Inferior parietal cortex (tissue), 1 donor: Measurements from ENCODE around the gene GMDS.
"Not testable (repeated sequence)": the region's sequence is repeated elsewhere in the genome, so short reads cannot be mapped to it uniquely, and the experiment has no call there.

Source experiments
- DNase-seq: peaks from one replicate; pipeline ENCODE4 v3.0.0-alpha.2; 2016; ENCODE audit errors: extremely low spot score

GMDS gene

GRCh38 chr6:1686117-1687098 lies 559.0 kb downstream of the GMDS start:
- no peak for DNase-seq

- DNase-seq = no peak
Measured at GRCh38 chr6:1679688-1680068, 565.7 kb downstream of the GMDS start.

DNA sequence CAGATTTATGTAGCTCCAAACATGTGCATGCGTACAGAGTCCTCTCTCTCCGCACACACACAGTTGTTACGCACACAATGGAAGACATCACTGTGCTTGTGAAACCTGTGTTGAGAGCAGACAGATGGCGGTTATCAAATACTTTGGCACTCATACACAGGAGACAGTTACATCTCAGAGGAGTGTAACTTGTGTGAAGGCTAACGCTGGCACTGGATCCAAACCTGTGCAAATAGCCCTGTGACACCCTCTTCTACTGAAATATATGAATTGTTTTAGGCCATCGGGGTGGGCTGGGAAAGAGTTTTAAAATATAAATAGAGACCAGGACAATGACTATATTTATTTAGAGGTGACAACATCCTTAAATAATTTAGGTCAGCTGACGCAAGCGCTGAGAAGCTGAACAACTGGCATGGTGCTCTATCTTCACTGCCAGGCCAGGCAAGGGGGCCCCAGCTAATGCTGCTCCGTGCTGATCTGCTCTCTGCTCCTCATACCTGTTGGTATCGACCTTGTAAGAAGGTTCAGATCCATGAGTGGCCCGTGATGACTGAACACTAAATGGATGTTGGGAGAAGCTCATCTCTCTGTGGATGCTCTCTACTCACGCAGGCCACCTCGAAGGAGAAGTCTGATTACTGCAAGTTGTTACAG lies 566.2 kb downstream of the GMDS start:
- no peak for DNase-seq

DNA sequence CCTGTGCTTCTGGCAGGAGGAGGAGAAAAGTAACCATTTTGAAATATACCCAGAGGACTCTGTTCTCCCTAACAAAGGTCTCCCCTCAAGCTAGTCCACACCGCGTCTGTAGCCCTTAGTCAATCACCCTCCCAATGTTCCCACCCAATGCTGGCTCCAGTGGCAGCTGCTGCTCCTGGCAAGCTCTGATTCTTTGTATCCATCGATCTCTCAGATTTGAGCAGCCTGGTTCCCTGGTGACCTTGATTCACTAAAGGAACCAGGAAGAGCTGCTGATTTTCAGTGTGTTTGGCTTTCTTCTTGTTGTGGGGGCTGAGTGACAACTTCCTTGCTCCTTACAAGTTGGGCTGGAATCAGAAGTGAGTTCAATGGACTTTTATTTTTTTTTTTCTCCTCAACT lies 567.2 kb downstream of the GMDS start:
- no peak for DNase-seq

DNA sequence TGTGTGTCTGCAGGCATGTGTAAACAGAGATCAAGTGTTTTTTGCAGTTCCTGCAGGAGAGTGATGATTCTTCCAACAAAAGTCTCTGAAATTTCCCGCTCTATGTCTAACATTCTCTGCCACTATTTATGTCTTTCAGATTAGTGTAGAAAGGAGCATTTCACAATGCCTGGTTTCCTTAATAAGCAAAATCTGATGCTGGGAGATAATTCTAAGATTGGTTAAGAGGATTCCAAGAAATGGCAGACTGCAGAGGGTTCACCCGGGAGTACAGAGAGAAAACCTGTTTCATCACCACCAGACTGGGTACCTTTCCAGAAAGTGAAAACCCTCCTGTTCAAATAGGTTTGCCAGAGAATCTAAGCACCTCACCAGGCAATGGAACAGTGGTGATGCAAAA lies 573.0 kb downstream of the GMDS start:
- no peak for DNase-seq

GRCh38 chr6:1670711-1671462 lies 574.5 kb downstream of the GMDS start:
- DNase-seq = no peak

DNA sequence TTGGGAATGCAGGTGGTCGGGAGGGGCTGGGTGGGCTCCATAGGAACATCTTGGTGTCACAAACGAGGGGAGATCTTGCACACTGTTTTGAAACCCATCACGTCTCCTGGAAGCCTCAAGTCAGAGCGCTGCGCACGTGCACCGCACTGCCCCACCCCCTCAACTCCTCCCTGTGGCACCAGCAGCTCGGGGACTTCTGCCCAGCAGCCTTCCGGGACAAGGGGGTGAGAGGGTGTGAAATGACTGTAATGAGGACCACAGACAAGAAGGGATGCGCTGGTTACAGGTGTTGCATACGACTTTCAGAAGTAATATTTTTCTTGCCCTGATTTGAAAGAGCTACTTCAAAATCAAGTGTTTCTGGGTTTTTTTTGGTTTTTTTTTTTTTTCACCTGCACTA lies 575.4 kb downstream of the GMDS start:
- DNase-seq = no peak

DNA sequence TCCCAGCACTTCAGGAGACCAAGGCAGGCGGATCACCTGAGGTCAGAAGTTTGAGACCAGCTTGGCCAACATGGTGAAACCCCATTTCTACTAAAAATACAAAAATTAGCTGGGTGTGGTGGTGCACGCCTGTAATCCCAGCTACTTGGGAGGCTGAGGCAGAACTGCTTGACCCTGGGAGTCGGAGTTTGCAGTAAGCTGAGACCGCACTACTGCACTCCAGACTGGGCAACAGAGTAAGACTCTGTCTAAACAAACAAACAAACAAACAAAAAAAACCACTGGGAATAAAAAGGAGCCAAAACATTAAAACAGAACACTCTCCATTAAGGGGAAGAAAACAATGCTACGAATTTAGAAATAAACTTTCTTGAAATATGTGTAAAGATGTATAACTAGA lies 576.9 kb downstream of the GMDS start:
- not testable (repeated sequence) for DNase-seq

- no peak for DNase-seq
Measured at GRCh38 chr6:1667805-1668175, 577.6 kb downstream of the GMDS start.

DNA sequence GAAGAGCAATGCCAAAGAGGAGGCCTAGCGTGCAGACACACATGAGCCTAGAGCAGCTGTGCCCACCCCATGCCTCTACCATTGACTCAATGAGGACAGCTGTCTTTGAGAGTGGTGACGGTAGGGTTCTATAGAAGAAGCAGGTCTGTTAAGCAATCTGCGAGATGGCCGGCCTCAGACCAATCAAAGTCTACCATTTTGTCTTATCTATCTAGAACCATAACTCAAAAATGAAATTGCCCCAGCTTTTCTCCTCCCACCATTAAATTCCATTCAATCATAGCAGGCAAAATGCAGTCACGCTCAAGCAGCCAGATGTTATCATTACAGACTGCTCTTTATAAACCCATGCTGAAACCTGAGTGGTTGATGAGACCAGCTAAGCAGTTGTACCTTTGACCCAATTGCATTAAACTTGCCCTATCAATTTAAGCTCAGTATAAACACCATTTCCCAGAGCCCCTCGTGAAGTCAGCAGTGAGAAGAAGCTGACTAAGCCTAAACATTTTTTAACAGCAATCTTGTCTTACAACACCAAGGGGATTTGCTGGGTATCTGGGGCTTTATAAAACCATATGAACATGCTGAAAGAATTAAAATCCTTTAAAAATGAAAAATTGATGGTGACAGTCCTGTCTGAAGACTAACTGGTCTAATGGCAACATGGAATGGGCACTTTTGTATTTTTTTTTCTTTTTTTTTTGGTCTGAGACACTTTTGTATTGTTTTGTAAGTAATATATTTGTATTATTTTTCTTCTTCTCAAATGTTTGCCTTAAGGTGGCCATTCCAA lies 578.2 kb downstream of the GMDS start:
- no peak for DNase-seq

- DNase-seq = no peak
Measured at GRCh38 chr6:1665214-1665613, 580.2 kb downstream of the GMDS start.

DNA sequence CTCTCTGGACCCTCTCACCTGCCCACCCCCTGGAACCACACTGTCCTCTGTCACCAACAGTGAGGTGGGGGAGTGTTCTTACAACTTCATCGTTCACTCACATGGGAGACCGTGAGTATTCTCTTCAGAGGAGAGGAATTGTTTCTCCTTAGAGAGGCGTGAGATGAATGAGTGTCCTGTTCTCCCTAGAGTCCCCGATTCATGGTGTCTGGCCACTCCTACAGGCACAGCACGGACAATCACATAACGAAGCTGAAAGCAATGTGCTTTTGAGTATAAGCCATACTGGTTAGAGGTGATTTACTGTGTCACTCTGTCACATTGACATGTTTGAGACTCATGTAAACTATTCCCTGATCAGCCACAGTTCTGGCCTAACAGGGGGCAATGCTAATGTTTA lies 581.1 kb downstream of the GMDS start:
- no peak for DNase-seq

- DNase-seq = no peak
Measured at GRCh38 chr6:1663511-1663910, 581.9 kb downstream of the GMDS start.

GRCh38 chr6:1662534-1662933 lies 582.9 kb downstream of the GMDS start:
- no peak for DNase-seq

GRCh38 chr6:1659816-1660215 lies 585.6 kb downstream of the GMDS start:
- DNase-seq = no peak

- DNase-seq = no peak
Measured at GRCh38 chr6:1658212-1659005, 587.0 kb downstream of the GMDS start.

- DNase-seq = no peak
Measured at GRCh38 chr6:1657771-1658165, 587.6 kb downstream of the GMDS start.

GRCh38 chr6:1657116-1657770 lies 588.2 kb downstream of the GMDS start:
- DNase-seq = no peak

GRCh38 chr6:1654054-1654453 lies 591.4 kb downstream of the GMDS start:
- DNase-seq = no peak

DNA sequence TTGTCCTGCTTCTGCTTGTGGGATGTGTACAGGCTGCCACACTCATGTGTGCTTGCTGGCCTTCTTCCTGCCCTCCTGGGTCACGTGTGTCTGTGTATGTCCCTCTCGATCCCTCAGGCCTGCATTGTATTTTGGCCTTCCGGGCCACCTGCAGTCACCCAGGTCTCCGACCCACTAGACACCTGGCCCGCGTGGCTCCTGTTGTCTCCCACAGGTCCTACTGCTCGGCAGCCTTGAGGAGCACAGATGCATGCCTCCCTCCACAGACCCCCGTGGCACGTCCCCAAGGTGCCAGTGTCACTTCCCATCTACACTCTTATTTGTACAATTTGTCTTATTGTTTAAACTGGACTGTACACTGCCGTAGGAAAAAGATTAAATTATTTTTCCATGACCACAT lies 592.6 kb downstream of the GMDS start:
- DNase-seq = no peak
